IMR-90 (cell line): ENCODE measurements around the gene ARL13A. TPM values are rescaled to one million over a fixed set of nuclear protein-coding genes. Genes with fewer than 3 reads are reported as not detected.

Experiments
- ATAC-seq: fragments of 200-7000 bp; cut with Tn5 transposase; 2 replicates; pipeline ENCODE4 v1.9.1; 2020; ENCODE audit warnings: low read depth, mild to moderate bottlenecking, moderate library complexity
- BruUV-seq: library from RNA; stranded (reverse); fragments of 400-500 nt; replicated peaks from 2 replicates; lab custom pipeline; 2021; lab: Mats Ljungman, UMichigan
- CTCF ChIA-PET: fragments of 300-600 bp; formaldehyde crosslinking; extraction: SDS; loops from one replicate; lab custom pipeline; 2021; ENCODE audit warnings: antibody characterized with exemption; lab: Yijun Ruan, JAX
- POLR2A ChIA-PET: fragments of 300-600 bp; sonication (Branson Sonifier 250); formaldehyde crosslinking; loops from one replicate; lab custom pipeline; 2022; ENCODE audit warnings: antibody characterized with exemption; ENCODE audit not compliant: unreplicated experiment; lab: Charles Lee
- DNase-seq: peaks from one replicate; pipeline ENCODE4 v3.0.0; 2013
- H2AFZ ChIP-seq: replicated peaks from 2 replicates; pipeline ENCODE3; 2013; ENCODE audit warnings: low read length, mild to moderate bottlenecking; ENCODE audit not compliant: poor library complexity
- H2AK5ac ChIP-seq: 2 replicates; pipeline ENCODE4 v1.6.1; 2013; ENCODE audit warnings: low read depth, low read length, inconsistent platforms
- H2AK9ac ChIP-seq: replicated peaks from 2 replicates; pipeline ENCODE3; 2013; ENCODE audit warnings: mild to moderate bottlenecking, low read depth, low read length, moderate library complexity; ENCODE audit not compliant: poor library complexity
- H2BK120ac ChIP-seq: 2 replicates; pipeline ENCODE4 v1.6.1; 2013; ENCODE audit warnings: low read depth, low read length, inconsistent platforms
- H2BK15ac ChIP-seq: 3 replicates; pipeline ENCODE4 v1.6.1; 2013; ENCODE audit warnings: low read depth, low read length, inconsistent platforms
- H2BK20ac ChIP-seq: 2 replicates; pipeline ENCODE4 v1.6.1; 2013; ENCODE audit warnings: low read depth, mild to moderate bottlenecking, inconsistent platforms, low read length, moderate library complexity
- H2BK5ac ChIP-seq: 2 replicates; pipeline ENCODE4 v1.6.1; 2013; ENCODE audit warnings: mild to moderate bottlenecking, low read depth, low read length, inconsistent platforms; ENCODE audit not compliant: poor library complexity, severe bottlenecking
- H3K14ac ChIP-seq: replicated peaks from 2 replicates; pipeline ENCODE4 v1.6.1; 2013; ENCODE audit warnings: low read depth, low read length, inconsistent platforms
- H3K18ac ChIP-seq: 2 replicates; pipeline ENCODE4 v1.6.1; 2013; ENCODE audit warnings: low read depth, low read length, control low read depth
- H3K23ac ChIP-seq: 2 replicates; pipeline ENCODE4 v1.6.1; 2013; ENCODE audit warnings: low read depth, low read length, inconsistent platforms
- H3K27ac ChIP-seq: 2 replicates; pipeline ENCODE4 v1.5.1; 2013; ENCODE audit warnings: mild to moderate bottlenecking, control low read depth, low read length; ENCODE audit not compliant: insufficient read depth
- H3K27me3 ChIP-seq: 2 replicates; pipeline ENCODE4 v1.6.1; 2013; ENCODE audit warnings: low read length; ENCODE audit not compliant: control insufficient read depth, insufficient read depth
- H3K36me3 ChIP-seq: 2 replicates; pipeline ENCODE4 v1.6.1; 2013; ENCODE audit warnings: low read length, mixed read lengths; ENCODE audit not compliant: control insufficient read depth, insufficient read depth
- H3K4ac ChIP-seq: 2 replicates; pipeline ENCODE4 v1.6.1; 2013; ENCODE audit warnings: low read depth, low read length, inconsistent platforms
- H3K4me1 ChIP-seq: 2 replicates; pipeline ENCODE4 v1.6.1; 2013; ENCODE audit warnings: low read length, mixed read lengths; ENCODE audit not compliant: control insufficient read depth, insufficient read depth
- H3K4me2 ChIP-seq: 2 replicates; pipeline ENCODE4 v1.6.1; 2013; ENCODE audit warnings: low read depth, mild to moderate bottlenecking, control low read depth, low read length, moderate library complexity
- H3K4me3 ChIP-seq: 2 replicates; pipeline ENCODE4 v1.5.1; 2013; ENCODE audit warnings: low read depth, mild to moderate bottlenecking, control low read depth, low read length, moderate library complexity; ENCODE audit not compliant: insufficient read depth
- H3K56ac ChIP-seq: 2 replicates; pipeline ENCODE4 v1.6.1; 2013; ENCODE audit warnings: low read length, inconsistent platforms; ENCODE audit not compliant: insufficient read depth; ENCODE audit errors: extremely low read depth
- H3K79me1 ChIP-seq, 2 experiments: 2 replicates each; pipeline ENCODE4 v1.6.1; 2013; ENCODE audit warnings: low read length in 2 of 2, inconsistent platforms in 1 of 2, low read depth in 1 of 2
- H3K9ac ChIP-seq: 2 replicates; pipeline ENCODE4 v1.6.1; 2013; ENCODE audit warnings: low read depth, low read length, control low read depth
- H3K9me1 ChIP-seq: 2 replicates; pipeline ENCODE4 v1.6.1; 2013; ENCODE audit warnings: low read length, inconsistent platforms; ENCODE audit not compliant: insufficient read depth
- H3K9me3 ChIP-seq: 2 replicates; pipeline ENCODE4 v1.6.1; 2013; ENCODE audit warnings: low read length; ENCODE audit not compliant: control insufficient read depth, insufficient read depth
- H4K20me1 ChIP-seq: 2 replicates; pipeline ENCODE4 v1.6.1; 2013; ENCODE audit warnings: low read length, inconsistent platforms; ENCODE audit not compliant: insufficient read depth
- H4K5ac ChIP-seq: 2 replicates; pipeline ENCODE4 v1.6.1; 2013; ENCODE audit warnings: mild to moderate bottlenecking, low read depth, low read length, control low read depth
- H4K8ac ChIP-seq, 2 experiments: 2 replicates each; pipeline ENCODE4 v1.6.1; 2013; ENCODE audit warnings: low read depth in 2 of 2, low read length in 2 of 2, control low read depth in 1 of 2, inconsistent platforms in 1 of 2
- H4K91ac ChIP-seq: 2 replicates; pipeline ENCODE4 v1.6.1; 2013; ENCODE audit warnings: low read depth, low read length, inconsistent platforms; ENCODE audit not compliant: insufficient read depth
- MAZ ChIP-seq: IDR thresholded peaks from 2 replicates; pipeline ENCODE4 v1.6.1; 2012; ENCODE audit warnings: low read depth, mild to moderate bottlenecking, low read length, improper control_type of control experiment, moderate library complexity, borderline replicate concordance
- NFE2L2 ChIP-seq: fragments of 150-350 bp; IDR thresholded peaks from 2 replicates; pipeline ENCODE4 v1.6.1; 2016; ENCODE audit warnings: low read depth, mild to moderate bottlenecking, low read length
- POLR2A ChIP-seq: IDR thresholded peaks from 2 replicates; pipeline ENCODE4 v1.6.1; 2012; ENCODE audit warnings: mild to moderate bottlenecking, low read depth, low read length
- RCOR1 ChIP-seq: IDR thresholded peaks from 2 replicates; pipeline ENCODE4 v1.6.1; 2012; ENCODE audit warnings: mild to moderate bottlenecking, low read length, improper control_type of control experiment; ENCODE audit not compliant: insufficient replicate concordance
- WGBS, 2 experiments: methylation state at CpG; one replicate each; pipeline versions ENCODE4 v1.1.5 to v1.1.7; 2013; ENCODE audit warnings: missing lambda C conversion rate in 2 of 2; ENCODE audit not compliant: insufficient read length in 1 of 2; ENCODE audit errors: extremely low coverage in 2 of 2; 5-methylcytosine and 5-hydroxymethylcytosine counted together
- dilution Hi-C: fragments of 300-500 bp; cut with HindIII; formaldehyde crosslinking; loops from one replicate; pipeline ENCODE4 v1.14.3; 2018; ENCODE audit warnings: low sequenced_read_pairs; ENCODE audit not compliant: unreplicated experiment
- in situ Hi-C: fragments of 300-500 bp; cut with MboI; formaldehyde crosslinking; loops from 3 replicates; pipeline ENCODE4 v1.14.3; 2019; ENCODE audit warnings: low sequenced_read_pairs, inconsistent platforms, mixed read lengths
- intact Hi-C: fragments of 100-400 bp; cut with micrococcal nuclease; formaldehyde crosslinking; loops from 2 replicates; pipeline ENCODE4 v1.10.0; 2022
- polyA plus RNA-seq, 3 experiments: library from polyadenylated mRNA; depleted of rRNA; stranded (reverse); fragments of >200 nt; gene quantifications; 2 replicates each; pipeline ENCODE4 v1.2.3, GENCODE V29; 2012; ENCODE audit warnings: low replicate concordance in 1 of 3
- total RNA-seq: library from RNA; depleted of rRNA; stranded (reverse); fragments of >200 nt; gene quantifications from 2 replicates; pipeline ENCODE4 v1.2.3, GENCODE V29; 2012
- TF ChIP-seq, protein P1 (sequence below): fragments of 150-350 bp; IDR thresholded peaks from 2 replicates; pipeline ENCODE4 v1.6.1; 2017; ENCODE audit warnings: mild to moderate bottlenecking, antibody characterized with exemption, low read length, low read depth

The ARL13A gene
- total and polyA plus RNA-seq, 2 of the 4 experiments (the other 2 are of a cell fraction), result not detected

- intact Hi-C loops, result no loop called here
- Histone ChIP-seq H4K91ac (no peak overlapping the region), H3K18ac (no peak overlapping the region), H3K9me1 (no peaks in the 10 kb centered on the region), H4K20me1 (no peaks in the 10 kb centered on the region), H3K56ac (no peak overlapping the region), H3K9ac (no peak overlapping the region), H2AK5ac (no peak overlapping the region), H2BK15ac (no peak overlapping the region), H3K4me1 (no peaks in the 10 kb centered on the region), H4K8ac (no peak overlapping the region), H3K23ac (no peak overlapping the region), H2BK120ac (no peak overlapping the region), H3K79me1 (no peaks in the 10 kb centered on the region), H3K4ac (no peak overlapping the region), H3K36me3 (no peaks in the 10 kb centered on the region), H4K5ac (no peak overlapping the region), H2AFZ (no peak overlapping the region), H2BK5ac (no peak overlapping the region), H3K4me2 (no peak overlapping the region), H2AK9ac (no peak overlapping the region), H3K14ac (no peak overlapping the region), H3K27ac (no peak overlapping the region), H2BK20ac (no peak overlapping the region), H3K9me3 (no peaks in the 10 kb centered on the region), H3K4me3 (no peak overlapping the region), H3K27me3 (peaks cover 2% of the 10 kb centered on the region; the same call in 1 of the 2 replicates)
- ChIA-PET POLR2A (no interaction called here), CTCF (no interaction called here)
- BruUV-seq, result no TSS peak
- dilution Hi-C loops, result no loop called here
- WGBS, 2 experiments, result 80% methylated on average over 1 of the region's 3 CpGs; no CpG with 5 or more reads in 1 of the 2 experiments
- in situ Hi-C loops, result no loop called here
- TF ChIP-seq RCOR1, result no peak
- TF ChIP-seq MAZ, result no peak
- no peak for TF ChIP-seq NFE2L2
- TF ChIP-seq, protein P1, sequence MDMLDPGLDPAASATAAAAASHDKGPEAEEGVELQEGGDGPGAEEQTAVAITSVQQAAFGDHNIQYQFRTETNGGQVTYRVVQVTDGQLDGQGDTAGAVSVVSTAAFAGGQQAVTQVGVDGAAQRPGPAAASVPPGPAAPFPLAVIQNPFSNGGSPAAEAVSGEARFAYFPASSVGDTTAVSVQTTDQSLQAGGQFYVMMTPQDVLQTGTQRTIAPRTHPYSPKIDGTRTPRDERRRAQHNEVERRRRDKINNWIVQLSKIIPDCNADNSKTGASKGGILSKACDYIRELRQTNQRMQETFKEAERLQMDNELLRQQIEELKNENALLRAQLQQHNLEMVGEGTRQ, result no peak
- no peak for TF ChIP-seq POLR2A
- DNase-seq (no peak), ATAC-seq (no peak)
Measured at GRCh38 chrX:100944601-100945000, 24.9 kb upstream of the ARL13A start.
